Stimulated activated CD8-positive, alpha-beta memory T cell treated with anti-CD3 and anti-CD28 coated beads, Interleukin-2, amount 100 ng/mL, for 48 hours (primary cell): ENCODE results near the gene CHST3.
"Not testable (repeated sequence)": the region's sequence is repeated elsewhere in the genome, so short reads cannot be mapped to it uniquely, and the experiment has no call there.

Experiments used
- DNase-seq, 2 donors: peaks; one replicate each; pipeline ENCODE4 v3.0.0-alpha.2; 2020; ENCODE audit warnings: low read depth in 2 of 2

The CHST3 gene

GRCh38 chr10:72030762-72031543 is 66.8 kb downstream of the CHST3 start:
- DNase-seq = no peak

GRCh38 chr10:72031706-72032105 is 67.5 kb downstream of the CHST3 start:
- no peak for DNase-seq

- not testable (repeated sequence) for DNase-seq
Observed at GRCh38 chr10:72032409-72033162, 68.4 kb downstream of the CHST3 start.

GRCh38 chr10:72034040-72034499 is 69.9 kb downstream of the CHST3 start:
- no peak for DNase-seq

DNA sequence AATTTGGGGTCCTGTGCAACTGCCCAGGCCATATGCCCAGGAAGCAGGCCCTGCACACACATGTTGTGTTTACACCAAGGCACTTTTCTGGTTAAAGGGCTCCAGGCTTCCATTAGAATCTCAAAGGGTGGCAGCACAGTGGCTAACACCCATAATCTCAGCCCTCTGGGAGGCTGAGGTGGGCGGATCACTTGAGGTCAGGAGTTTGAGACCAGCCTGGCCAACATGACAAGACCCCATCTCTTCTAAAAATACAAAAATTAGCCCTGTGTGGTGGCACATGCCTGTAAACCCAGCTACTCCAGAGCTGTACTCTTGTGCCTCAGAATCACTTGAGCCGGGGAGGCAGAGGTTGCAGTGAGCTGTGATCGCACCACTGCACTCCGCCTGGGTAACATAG is 70.6 kb downstream of the CHST3 start:
- no peak for DNase-seq

DNA sequence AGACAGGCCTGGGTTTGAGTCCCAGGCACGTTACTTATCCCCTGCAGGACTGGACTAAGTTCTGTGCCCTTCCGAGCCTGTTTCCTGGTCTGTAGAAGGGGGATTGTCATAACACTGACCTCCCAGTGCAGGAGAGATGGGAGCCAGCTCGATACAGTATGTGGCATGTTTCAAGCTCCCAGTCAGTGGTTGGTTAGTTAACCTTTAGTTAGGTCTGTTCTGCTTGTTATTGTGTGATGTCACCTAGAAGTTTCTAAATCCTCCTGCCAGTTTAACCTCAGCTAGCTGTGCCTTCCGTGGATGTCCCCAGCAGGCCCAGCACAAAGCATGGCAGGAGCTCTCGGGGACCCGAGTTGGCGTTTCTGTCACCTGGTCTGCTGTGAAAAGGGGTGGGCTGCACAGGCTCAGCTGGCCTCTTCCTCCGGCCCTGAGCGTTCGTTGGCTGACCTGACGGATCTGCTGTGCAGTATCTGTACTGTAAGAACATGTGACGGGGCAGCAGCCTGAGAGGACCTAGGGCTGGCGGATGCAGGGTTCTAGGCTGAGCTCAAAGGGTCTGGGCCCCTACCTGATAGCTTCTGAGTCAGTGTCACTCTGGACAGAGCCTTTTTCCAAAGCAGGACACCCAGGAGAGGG is 71.2 kb downstream of the CHST3 start:
- DNase-seq = no peak

DNA sequence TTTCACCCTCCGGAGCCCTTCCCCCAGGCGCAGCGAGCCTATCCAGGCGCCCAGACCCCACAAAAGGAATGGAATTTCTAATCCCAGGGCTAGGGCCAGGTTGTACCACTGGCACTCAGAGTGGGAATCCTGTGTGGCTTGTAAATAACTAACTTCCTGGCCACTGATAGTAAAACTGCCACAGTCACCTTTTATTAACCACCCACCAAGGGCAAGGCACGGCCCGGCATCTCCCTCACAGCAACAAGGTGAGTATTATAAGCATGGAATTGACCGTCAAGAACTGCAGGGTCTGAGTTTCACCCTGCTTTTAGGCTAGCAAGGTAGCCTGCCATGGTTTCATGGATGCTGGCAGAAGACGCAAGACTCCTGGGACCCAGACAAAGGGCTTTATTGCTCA is 73.1 kb downstream of the CHST3 start:
- no peak for DNase-seq

GRCh38 chr10:72037811-72038210 is 73.6 kb downstream of the CHST3 start:
- no peak for DNase-seq

DNA sequence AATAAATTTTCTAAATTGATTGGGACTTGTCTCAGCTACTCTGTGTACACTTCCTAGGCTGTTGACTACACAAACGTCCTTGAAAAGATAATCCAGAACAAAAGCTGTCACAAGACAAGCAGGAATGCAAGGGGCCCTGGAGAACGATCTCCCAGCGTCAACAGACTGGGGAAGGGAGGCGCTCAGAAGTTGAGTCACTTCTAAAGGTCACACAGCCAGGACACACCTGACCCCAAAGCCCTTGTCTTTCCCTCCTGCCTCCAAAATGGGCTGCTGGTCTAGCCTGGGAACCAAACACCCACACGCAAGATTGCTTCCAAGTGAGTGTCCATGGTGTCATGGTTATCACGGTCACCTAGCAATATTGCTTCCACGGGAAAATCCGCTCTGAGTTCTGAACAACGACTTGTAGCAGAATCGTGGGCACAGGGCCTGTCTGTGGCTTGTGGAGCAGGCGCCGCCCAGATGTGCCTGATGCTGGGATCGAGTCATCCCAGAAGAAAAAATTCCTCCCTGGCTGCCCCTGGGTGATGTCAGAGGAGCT is 74.3 kb downstream of the CHST3 start:
- DNase-seq = no peak

- DNase-seq = no peak
Observed at GRCh38 chr10:72039377-72039776, 75.2 kb downstream of the CHST3 start.

DNA sequence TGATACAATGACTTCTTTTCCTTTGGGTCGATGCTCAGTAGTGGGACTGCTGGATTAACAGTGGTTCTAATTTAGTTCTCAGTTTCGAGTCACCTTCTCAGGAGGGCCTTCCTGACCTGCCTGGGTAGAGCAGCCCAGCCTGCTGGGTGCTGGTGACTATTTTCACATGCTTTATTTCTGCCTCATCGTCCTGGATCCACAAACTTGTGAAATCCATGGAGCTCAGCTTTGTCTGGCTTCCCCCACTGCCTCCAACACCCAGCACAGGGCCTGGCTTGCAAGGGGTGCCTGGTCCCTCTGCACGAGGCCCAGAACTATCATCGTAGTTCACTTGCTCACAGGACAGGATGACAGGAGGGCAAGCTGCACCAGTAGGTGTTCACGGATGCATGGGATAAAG is 77.3 kb downstream of the CHST3 start:
- no peak for DNase-seq

DNA sequence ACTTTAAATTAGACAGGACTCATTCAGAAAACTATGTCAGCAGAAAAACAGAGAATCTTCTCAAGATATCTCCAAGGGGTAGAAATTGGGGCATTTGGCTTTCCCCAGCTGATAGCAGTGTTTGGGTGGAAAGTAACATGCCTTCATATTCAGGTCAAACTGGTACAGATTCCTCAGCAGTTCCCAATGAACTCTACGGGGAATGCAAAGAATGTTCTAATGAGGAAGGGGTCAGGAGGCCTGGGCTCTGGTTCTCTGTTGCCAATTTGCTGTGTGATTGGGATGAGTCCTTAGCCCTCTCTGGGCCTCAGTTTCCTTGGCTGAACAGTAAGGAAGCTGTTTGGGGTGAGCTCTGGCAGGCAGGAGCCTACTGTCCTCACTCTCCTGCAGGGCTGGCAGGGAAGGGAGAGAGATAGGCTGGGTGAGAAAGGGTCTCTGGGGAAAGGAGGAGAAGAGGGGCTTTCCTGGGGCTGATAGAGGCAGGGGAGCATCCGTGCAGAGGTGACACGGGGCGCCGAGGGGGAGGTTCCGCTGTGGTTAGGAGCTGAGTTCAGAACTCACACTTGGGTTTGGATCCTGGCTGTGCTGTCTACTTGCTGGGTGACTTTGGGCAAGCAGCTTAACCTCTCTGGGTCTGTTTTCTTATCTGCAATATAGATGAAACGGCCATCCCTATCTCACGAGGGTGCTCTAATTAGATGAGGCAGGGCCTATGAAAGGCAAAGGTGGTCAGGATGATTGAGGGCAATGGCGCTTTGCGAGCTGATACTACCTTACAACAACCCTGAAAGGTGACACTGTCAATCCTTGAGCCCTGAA is 79.0 kb downstream of the CHST3 start:
- no peak for DNase-seq

- no peak for DNase-seq
Observed at GRCh38 chr10:72044417-72045041, 80.3 kb downstream of the CHST3 start.

- DNase-seq = no peak
Observed at GRCh38 chr10:72045586-72045985, 81.4 kb downstream of the CHST3 start.

- DNase-seq = peak; percentile 75 to 86
Observed at GRCh38 chr10:72048450-72049124, 84.4 kb downstream of the CHST3 start.

DNA sequence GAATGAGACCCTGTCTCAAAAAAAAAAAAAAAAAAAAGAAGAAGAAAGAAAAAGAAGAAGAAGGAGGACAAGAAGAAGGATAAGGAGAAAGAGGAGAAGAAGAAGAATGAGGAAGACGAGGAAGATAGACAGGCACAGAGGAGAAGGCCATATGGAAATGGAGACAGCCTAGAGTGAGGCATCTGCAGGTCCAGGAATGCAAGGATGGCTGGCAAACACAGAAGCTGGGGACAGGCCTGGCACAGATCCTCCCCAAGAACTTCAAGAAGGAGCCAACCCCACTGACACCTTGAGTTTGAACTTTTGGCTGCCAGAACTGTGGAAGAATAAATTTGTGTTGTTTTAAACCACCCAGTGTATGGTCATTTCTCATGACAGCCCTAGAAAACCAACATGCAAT is 85.3 kb downstream of the CHST3 start:
- DNase-seq = no peak

GRCh38 chr10:72049969-72050781 is 86.0 kb downstream of the CHST3 start:
- no peak for DNase-seq

- DNase-seq = no peak
Observed at GRCh38 chr10:72050873-72051272, 86.7 kb downstream of the CHST3 start.

DNA sequence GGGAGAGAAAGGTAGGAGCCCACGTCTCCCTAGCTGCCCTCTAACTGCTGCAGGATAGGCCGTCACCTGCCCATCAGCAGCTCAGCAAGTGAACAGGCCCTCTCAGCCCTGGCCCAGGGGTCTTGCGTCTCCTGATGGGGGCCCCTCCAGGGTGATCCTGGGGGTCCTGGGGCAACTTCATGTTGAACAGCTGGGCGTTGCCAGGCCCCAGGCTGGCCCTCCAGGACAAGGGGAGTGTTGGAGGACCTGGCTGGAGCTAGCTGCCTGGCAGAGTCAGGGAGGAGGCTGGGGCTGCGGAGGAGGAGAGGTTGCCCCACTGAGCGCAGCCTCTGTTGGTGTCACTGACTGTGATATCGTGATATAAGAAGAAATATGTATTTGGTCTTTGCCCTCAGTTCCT is 89.5 kb downstream of the CHST3 start:
- no peak for DNase-seq

GRCh38 chr10:72056113-72056512 is 91.9 kb downstream of the CHST3 start:
- no peak for DNase-seq
